ENCODE data around the gene NCKAP5.

NCKAP5 gene

DNA sequence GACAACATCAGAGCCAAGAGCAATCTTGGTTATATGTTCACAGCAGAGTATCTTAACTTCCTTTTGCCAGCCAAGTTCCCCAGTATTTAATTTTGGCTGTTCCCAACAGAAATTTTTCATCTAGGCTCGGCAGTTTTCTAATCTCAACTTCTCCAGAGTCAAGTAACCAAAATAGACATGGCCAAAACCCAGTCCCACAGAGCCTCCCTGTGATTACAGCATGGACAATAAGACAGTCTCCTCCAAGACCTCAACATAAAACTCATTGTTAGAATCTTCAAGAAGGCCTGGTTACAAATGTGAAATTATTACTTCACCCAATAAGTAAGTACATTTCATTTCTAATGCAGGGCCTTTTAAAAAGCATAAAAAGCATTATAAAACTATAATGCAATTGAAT lies 445.7 kb downstream of the NCKAP5 start:
- Histone ChIP-seq H3K36me3 (ENCODE audit: control insufficient read depth, insufficient read depth, low read length) (no peaks in the 10 kb centered on the region), H3K56ac (ENCODE audit: low read length) (no peak overlapping the region), H3K79me1 (ENCODE audit: low read length) (no peaks in the 10 kb centered on the region), H3K27me3 (ENCODE audit: insufficient read depth, low read length, poor library complexity) (no peaks in the 10 kb centered on the region), H3K9ac (ENCODE audit: low read length) (no peak overlapping the region), H3K18ac (ENCODE audit: low read length) (no peak overlapping the region), H3K23ac (ENCODE audit: low read length) (no peak overlapping the region), H3K4me2 (ENCODE audit: low read length) (no peak overlapping the region), H2BK15ac (replicated peaks; ENCODE audit: low read depth) (no peak overlapping the region), H2BK5ac (ENCODE audit: low read length) (no peak overlapping the region), H3K4me3 (ENCODE audit: low read length) (no peak overlapping the region), H3K4me1 (ENCODE audit: control insufficient read depth, low read depth, low read length) (no peaks in the 10 kb centered on the region), H3K4ac (ENCODE audit: low read depth, low read length) (no peak overlapping the region), H3K27ac (ENCODE audit: low read depth, low read length) (no peak overlapping the region), H4K8ac (ENCODE audit: low read depth, low read length) (no peak overlapping the region), H4K5ac (ENCODE audit: low read length) (no peak overlapping the region), H3K79me2 (ENCODE audit: control insufficient read depth, insufficient read depth, low read length) (no peaks in the 10 kb centered on the region), H2AK5ac (ENCODE audit: low read length) (no peak overlapping the region), H2BK120ac (ENCODE audit: low read depth, low read length) (no peak overlapping the region)
- WGBS (ENCODE audit: extremely low coverage, insufficient coverage, low lambda C conversion rate): no CpG with 5 or more reads among the region's 1 CpG
- DNase-seq: no peak

DNA sequence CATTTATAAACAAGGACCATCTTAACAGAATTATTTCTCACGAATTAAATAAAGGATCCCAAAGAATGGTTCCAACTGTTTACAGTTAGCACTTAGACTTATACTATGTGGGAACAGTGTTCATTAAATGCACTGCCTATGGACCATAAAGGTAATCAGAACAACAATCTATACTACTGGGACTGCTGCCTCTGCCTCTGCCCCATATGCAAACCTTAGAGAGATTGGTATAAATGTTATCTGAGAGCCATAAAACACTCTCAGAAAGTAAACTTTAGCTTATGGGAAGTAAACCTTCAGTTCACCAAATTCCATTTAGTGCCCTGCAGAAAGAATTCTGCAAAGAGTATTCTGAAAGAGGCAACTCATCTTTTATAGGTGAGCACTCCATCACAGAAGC lies 448.0 kb downstream of the NCKAP5 start:
- Histone ChIP-seq H3K79me1 (ENCODE audit: low read length) (no peaks in the 10 kb centered on the region), H3K18ac (ENCODE audit: low read length) (no peak overlapping the region), H3K4me2 (ENCODE audit: low read length) (no peak overlapping the region), H3K27ac (ENCODE audit: low read depth, low read length) (no peak overlapping the region), H2BK15ac (replicated peaks; ENCODE audit: low read depth) (no peak overlapping the region), H3K4me3 (ENCODE audit: low read length) (no peak overlapping the region), H3K79me2 (ENCODE audit: control insufficient read depth, insufficient read depth, low read length) (no peaks in the 10 kb centered on the region), H3K4me1 (ENCODE audit: control insufficient read depth, low read depth, low read length) (no peaks in the 10 kb centered on the region), H3K4ac (ENCODE audit: low read depth, low read length) (no peak overlapping the region), H3K9ac (ENCODE audit: low read length) (no peak overlapping the region), H2AK5ac (ENCODE audit: low read length) (no peak overlapping the region), H4K5ac (ENCODE audit: low read length) (no peak overlapping the region), H3K36me3 (ENCODE audit: control insufficient read depth, insufficient read depth, low read length) (no peaks in the 10 kb centered on the region), H4K8ac (ENCODE audit: low read depth, low read length) (no peak overlapping the region), H2BK5ac (ENCODE audit: low read length) (no peak overlapping the region), H3K23ac (ENCODE audit: low read length) (no peak overlapping the region), H2BK120ac (ENCODE audit: low read depth, low read length) (no peak overlapping the region), H3K56ac (ENCODE audit: low read length) (no peak overlapping the region), H3K27me3 (ENCODE audit: insufficient read depth, low read length, poor library complexity) (no peaks in the 10 kb centered on the region)
- WGBS (ENCODE audit: extremely low coverage, insufficient coverage, low lambda C conversion rate): no CpG with 5 or more reads among the region's 1 CpG
- DNase-seq: no peak

DNA sequence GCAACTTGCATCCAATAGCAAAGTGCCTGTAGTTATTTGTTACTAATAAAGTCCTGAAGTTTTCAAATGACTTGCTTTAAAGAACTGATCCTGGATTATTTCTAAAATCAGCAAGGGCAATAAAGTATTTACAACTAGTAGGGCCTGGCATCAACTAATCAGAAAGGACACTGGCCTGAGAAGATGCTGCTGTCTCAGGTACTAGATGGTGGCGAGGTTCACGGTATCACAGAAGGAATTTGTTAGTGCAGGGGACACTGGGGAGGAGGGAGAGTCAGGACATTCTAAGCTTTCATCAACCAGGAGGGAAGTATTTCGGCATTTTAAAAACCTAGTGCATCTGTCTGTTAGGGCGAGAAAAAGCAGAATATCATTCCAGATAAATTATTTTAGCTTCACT lies 458.1 kb downstream of the NCKAP5 start:
- Histone ChIP-seq H3K9ac (ENCODE audit: low read length) (no peak overlapping the region), H3K18ac (ENCODE audit: low read length) (no peak overlapping the region), H2BK5ac (ENCODE audit: low read length) (no peak overlapping the region), H4K8ac (ENCODE audit: low read depth, low read length) (no peak overlapping the region), H3K4me2 (ENCODE audit: low read length) (no peak overlapping the region), H3K79me1 (ENCODE audit: low read length) (no peaks in the 10 kb centered on the region), H3K4me3 (ENCODE audit: low read length) (no peak overlapping the region), H2AK5ac (ENCODE audit: low read length) (no peak overlapping the region), H3K23ac (ENCODE audit: low read length) (no peak overlapping the region), H3K36me3 (ENCODE audit: control insufficient read depth, insufficient read depth, low read length) (no peaks in the 10 kb centered on the region), H3K27me3 (ENCODE audit: insufficient read depth, low read length, poor library complexity) (no peaks in the 10 kb centered on the region), H3K79me2 (ENCODE audit: control insufficient read depth, insufficient read depth, low read length) (no peaks in the 10 kb centered on the region), H4K5ac (ENCODE audit: low read length) (no peak overlapping the region), H2BK120ac (ENCODE audit: low read depth, low read length) (no peak overlapping the region), H3K4ac (ENCODE audit: low read depth, low read length) (no peak overlapping the region), H3K4me1 (ENCODE audit: control insufficient read depth, low read depth, low read length) (no peaks in the 10 kb centered on the region), H3K56ac (ENCODE audit: low read length) (no peak overlapping the region), H2BK15ac (replicated peaks; ENCODE audit: low read depth) (no peak overlapping the region), H3K27ac (ENCODE audit: low read depth, low read length) (no peak overlapping the region)
- DNase-seq: no peak
- WGBS (ENCODE audit: extremely low coverage, insufficient coverage, low lambda C conversion rate): no CpG with 5 or more reads among the region's 4 CpGs

DNA sequence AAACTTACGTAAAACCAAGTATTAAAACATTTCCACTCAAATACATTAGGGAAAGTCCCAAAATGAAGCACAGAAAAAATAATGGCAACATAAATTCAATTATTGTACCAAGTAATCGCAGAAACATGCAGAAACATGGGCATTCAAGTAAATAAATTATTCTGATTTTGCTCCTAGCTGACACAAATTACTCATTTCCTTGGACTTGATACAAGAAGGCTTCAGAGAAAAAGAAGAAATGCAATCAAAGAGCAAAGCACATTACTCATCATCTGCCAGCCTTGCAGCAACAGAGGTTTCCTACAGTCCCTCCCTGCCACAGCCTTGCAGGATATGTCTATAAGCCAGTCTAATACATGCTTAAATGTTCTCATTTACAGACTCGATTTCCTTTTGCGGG lies 458.5 kb downstream of the NCKAP5 start:
- H3K18ac ChIP-seq (ENCODE audit: low read length): no peak overlapping the region
- H3K27me3 ChIP-seq (ENCODE audit: insufficient read depth, low read length, poor library complexity): no peaks in the 10 kb centered on the region
- no peak overlapping the region for H3K9ac ChIP-seq (ENCODE audit: low read length)
- no peak overlapping the region for H2BK5ac ChIP-seq (ENCODE audit: low read length)
- H3K27ac ChIP-seq (ENCODE audit: low read depth, low read length): no peak overlapping the region
- H3K4me3 ChIP-seq (ENCODE audit: low read length): no peak overlapping the region
- H3K79me2 ChIP-seq (ENCODE audit: control insufficient read depth, insufficient read depth, low read length): no peaks in the 10 kb centered on the region
- H3K4me2 ChIP-seq (ENCODE audit: low read length): no peak overlapping the region
- no peak overlapping the region for H2BK15ac ChIP-seq (replicated peaks; ENCODE audit: low read depth)
- H3K79me1 ChIP-seq (ENCODE audit: low read length): no peaks in the 10 kb centered on the region
- H2BK120ac ChIP-seq (ENCODE audit: low read depth, low read length): no peak overlapping the region
- no peak overlapping the region for H3K23ac ChIP-seq (ENCODE audit: low read length)
- H3K56ac ChIP-seq (ENCODE audit: low read length): no peak overlapping the region
- no peak overlapping the region for H4K5ac ChIP-seq (ENCODE audit: low read length)
- no peak overlapping the region for H3K4ac ChIP-seq (ENCODE audit: low read depth, low read length)
- no CpG with 5 or more reads among the region's 4 CpGs for WGBS (ENCODE audit: extremely low coverage, insufficient coverage, low lambda C conversion rate)
- no peak overlapping the region for H2AK5ac ChIP-seq (ENCODE audit: low read length)
- no peak for DNase-seq
- no peaks in the 10 kb centered on the region for H3K4me1 ChIP-seq (ENCODE audit: control insufficient read depth, low read depth, low read length)
- H4K8ac ChIP-seq (ENCODE audit: low read depth, low read length): no peak overlapping the region
- no peaks in the 10 kb centered on the region for H3K36me3 ChIP-seq (ENCODE audit: control insufficient read depth, insufficient read depth, low read length)

DNA sequence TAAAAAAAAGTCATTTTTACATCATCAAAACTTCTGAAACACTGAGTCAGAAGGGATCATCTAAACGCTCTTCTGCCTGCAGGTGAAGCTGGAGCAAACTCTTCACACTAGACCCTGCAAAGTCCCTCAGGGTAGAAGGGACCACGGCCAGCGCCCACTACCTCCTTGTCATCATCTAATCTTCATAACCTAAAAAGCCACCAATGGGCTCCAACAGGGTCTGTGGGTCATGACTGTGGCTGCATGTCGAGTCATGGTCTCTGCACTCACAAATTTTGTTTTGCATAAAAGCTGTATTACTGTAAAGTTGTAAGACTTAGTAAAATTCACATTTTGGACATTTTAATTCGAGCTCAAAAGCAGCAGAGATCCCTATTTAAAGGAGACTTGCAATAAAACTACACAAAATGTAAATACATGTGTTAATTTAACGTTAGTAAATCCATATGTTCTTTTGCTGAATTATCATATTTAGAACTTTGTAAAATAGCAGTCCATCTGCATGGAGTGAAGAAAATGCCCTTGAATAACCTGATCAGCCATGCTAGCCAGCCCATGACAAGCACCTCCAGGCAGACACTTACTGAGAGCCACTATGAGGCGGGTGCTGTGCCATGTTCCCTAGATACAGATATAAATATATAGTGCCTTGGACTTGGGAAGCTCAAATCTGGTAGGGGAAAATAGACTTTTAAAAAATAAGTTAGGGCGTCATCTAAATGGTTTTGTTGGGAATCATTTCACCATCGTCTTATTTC lies 461.0 kb downstream of the NCKAP5 start:
- no peaks in the 10 kb centered on the region for H3K4me1 ChIP-seq (ENCODE audit: control insufficient read depth, low read depth, low read length)
- H3K36me3 ChIP-seq (ENCODE audit: control insufficient read depth, insufficient read depth, low read length): no peaks in the 10 kb centered on the region
- no peak overlapping the region for H3K56ac ChIP-seq (ENCODE audit: low read length)
- no peak overlapping the region for H2AK5ac ChIP-seq (ENCODE audit: low read length)
- H3K4ac ChIP-seq (ENCODE audit: low read depth, low read length): no peak overlapping the region
- no peak overlapping the region for H3K18ac ChIP-seq (ENCODE audit: low read length)
- no peak overlapping the region for H4K8ac ChIP-seq (ENCODE audit: low read depth, low read length)
- H4K5ac ChIP-seq (ENCODE audit: low read length): no peak overlapping the region
- no peak overlapping the region for H3K9ac ChIP-seq (ENCODE audit: low read length)
- H3K27me3 ChIP-seq (ENCODE audit: insufficient read depth, low read length, poor library complexity): no peaks in the 10 kb centered on the region
- no peak overlapping the region for H2BK120ac ChIP-seq (ENCODE audit: low read depth, low read length)
- WGBS (ENCODE audit: extremely low coverage, insufficient coverage, low lambda C conversion rate): no CpG with 5 or more reads among the region's 9 CpGs
- no peak overlapping the region for H3K4me2 ChIP-seq (ENCODE audit: low read length)
- DNase-seq: no peak
- H3K27ac ChIP-seq (ENCODE audit: low read depth, low read length): no peak overlapping the region
- H3K23ac ChIP-seq (ENCODE audit: low read length): no peak overlapping the region
- H3K4me3 ChIP-seq (ENCODE audit: low read length): no peak overlapping the region
- no peak overlapping the region for H2BK5ac ChIP-seq (ENCODE audit: low read length)
- H3K79me1 ChIP-seq (ENCODE audit: low read length): no peaks in the 10 kb centered on the region
- H3K79me2 ChIP-seq (ENCODE audit: control insufficient read depth, insufficient read depth, low read length): no peaks in the 10 kb centered on the region
- no peak overlapping the region for H2BK15ac ChIP-seq (replicated peaks; ENCODE audit: low read depth)

DNA sequence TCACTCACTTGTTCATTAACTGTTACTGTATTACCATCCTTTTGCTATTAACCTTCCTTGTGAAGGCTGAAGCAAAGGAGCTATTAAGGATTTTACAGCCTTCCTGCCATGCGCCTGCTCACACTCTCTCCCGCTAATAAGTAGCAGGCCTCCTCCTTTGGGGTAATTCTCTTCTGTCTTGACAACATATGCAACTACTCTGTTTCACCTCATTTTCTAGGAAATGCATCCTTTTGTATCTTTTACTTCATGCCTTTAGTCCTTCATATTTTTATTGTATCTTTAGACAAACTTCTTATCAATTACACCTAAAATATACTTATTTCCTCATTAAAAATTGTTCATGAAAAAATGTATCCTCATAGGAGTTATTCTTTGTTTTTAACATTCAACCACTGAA lies 463.4 kb downstream of the NCKAP5 start:
- WGBS (ENCODE audit: extremely low coverage, insufficient coverage, low lambda C conversion rate): no CpG with 5 or more reads among the region's 2 CpGs
- H3K4me3 ChIP-seq (ENCODE audit: low read length): no peak overlapping the region

More for the DNA sequence above, 463.4 kb downstream of the NCKAP5 start:
- Histone ChIP-seq H3K56ac (ENCODE audit: low read length) (no peak overlapping the region), H4K5ac (ENCODE audit: low read length) (no peak overlapping the region), H3K4me1 (ENCODE audit: control insufficient read depth, low read depth, low read length) (no peaks in the 10 kb centered on the region), H3K9ac (ENCODE audit: low read length) (no peak overlapping the region), H3K4me2 (ENCODE audit: low read length) (no peak overlapping the region), H3K23ac (ENCODE audit: low read length) (no peak overlapping the region), H4K8ac (ENCODE audit: low read depth, low read length) (no peak overlapping the region), H3K18ac (ENCODE audit: low read length) (no peak overlapping the region), H3K79me1 (ENCODE audit: low read length) (no peaks in the 10 kb centered on the region), H2BK5ac (ENCODE audit: low read length) (no peak overlapping the region), H3K27me3 (ENCODE audit: insufficient read depth, low read length, poor library complexity) (no peaks in the 10 kb centered on the region), H3K79me2 (ENCODE audit: control insufficient read depth, insufficient read depth, low read length) (no peaks in the 10 kb centered on the region), H3K27ac (ENCODE audit: low read depth, low read length) (no peak overlapping the region), H3K4ac (ENCODE audit: low read depth, low read length) (no peak overlapping the region), H3K36me3 (ENCODE audit: control insufficient read depth, insufficient read depth, low read length) (no peaks in the 10 kb centered on the region), H2BK15ac (replicated peaks; ENCODE audit: low read depth) (no peak overlapping the region), H2AK5ac (ENCODE audit: low read length) (no peak overlapping the region), H2BK120ac (ENCODE audit: low read depth, low read length) (no peak overlapping the region)
- DNase-seq: no peak
